Putamen (tissue), 1 donor: ENCODE data around the gene TOP1.
"Not testable (repeated sequence)": the region's sequence is repeated elsewhere in the genome, so short reads cannot be mapped to it uniquely, and the experiment has no call there.

Experiments used
- DNase-seq: peaks from one replicate; pipeline ENCODE4 v3.0.0-alpha.2; 2016; ENCODE audit warnings: low spot score

TOP1 gene

GRCh38 chr20:41094353-41095055 lies 65.9 kb downstream of the TOP1 start:
- DNase-seq = peak; percentile 42

- peak; percentile 58 for DNase-seq
Observed at GRCh38 chr20:41095110-41095969, 66.7 kb downstream of the TOP1 start.

GRCh38 chr20:41098703-41099250 lies 70.2 kb downstream of the TOP1 start:
- no peak for DNase-seq

GRCh38 chr20:41100001-41100480 lies 71.4 kb downstream of the TOP1 start:
- DNase-seq = no peak

GRCh38 chr20:41101660-41102059 lies 73.0 kb downstream of the TOP1 start:
- DNase-seq = no peak

GRCh38 chr20:41108531-41108930 lies 79.9 kb downstream of the TOP1 start:
- DNase-seq = no peak

GRCh38 chr20:41110012-41110411 lies 81.4 kb downstream of the TOP1 start:
- DNase-seq = no peak

- no peak for DNase-seq
Observed at GRCh38 chr20:41110930-41111577, 82.4 kb downstream of the TOP1 start.

GRCh38 chr20:41111578-41111951 lies 82.9 kb downstream of the TOP1 start:
- no peak for DNase-seq

- no peak for DNase-seq
Observed at GRCh38 chr20:41116282-41116956, 87.8 kb downstream of the TOP1 start.

- DNase-seq = not testable (repeated sequence)
Observed at GRCh38 chr20:41118159-41118558, 89.5 kb downstream of the TOP1 start.

- no peak for DNase-seq
Observed at GRCh38 chr20:41118632-41119031, 90.0 kb downstream of the TOP1 start.

GRCh38 chr20:41119614-41120561 lies 91.3 kb downstream of the TOP1 start:
- peak; percentile 77 for DNase-seq

GRCh38 chr20:41121399-41121798 lies 92.8 kb downstream of the TOP1 start:
- DNase-seq = no peak

GRCh38 chr20:41123631-41124030 lies 95.0 kb downstream of the TOP1 start:
- no peak for DNase-seq

GRCh38 chr20:41124451-41125094 lies 96.0 kb downstream of the TOP1 start:
- DNase-seq = no peak

- DNase-seq = no peak
Observed at GRCh38 chr20:41125530-41126457, 97.2 kb downstream of the TOP1 start.

- no peak for DNase-seq
Observed at GRCh38 chr20:41126719-41127118, 98.1 kb downstream of the TOP1 start.

GRCh38 chr20:41128317-41128716 lies 99.7 kb downstream of the TOP1 start:
- DNase-seq = not testable (repeated sequence)
